ENCODE results near the gene RNF187. TPM values are rescaled to one million over a fixed set of nuclear protein-coding genes. Genes with fewer than 3 reads are reported as not detected.

RNF187 gene
- total and polyA plus RNA-seq, 2 of the 4 experiments (the other 2 are of a cell fraction) = 14.0 to 55.4 TPM

DNA sequence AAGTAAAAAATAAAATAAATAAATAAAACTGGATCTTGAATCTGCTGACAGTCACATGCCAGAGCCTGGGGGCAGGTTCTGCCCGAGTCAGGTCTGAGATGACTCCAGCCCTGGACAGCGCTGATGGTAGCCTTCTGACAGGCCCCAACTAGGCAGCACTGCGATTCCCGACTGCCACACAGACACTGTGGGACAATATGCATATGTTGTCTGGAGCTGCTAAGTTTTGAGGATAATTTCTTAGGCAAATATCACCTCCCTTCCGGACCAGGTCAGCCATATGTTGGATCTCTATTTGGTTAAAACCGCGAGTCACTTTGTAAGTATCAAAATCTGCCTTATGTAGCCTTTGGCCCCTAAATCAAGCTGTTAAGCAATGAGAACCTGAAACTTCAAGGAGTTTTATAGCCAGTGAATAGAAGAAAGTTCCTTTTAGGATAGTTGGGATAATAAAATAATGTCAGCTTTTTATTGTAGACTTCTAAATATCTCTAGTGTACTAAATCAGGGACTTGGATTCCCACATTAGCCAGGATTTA, 49.7 kb upstream of the RNF187 start:
- Histone ChIP-seq H3K27ac (ENCODE audit: insufficient read depth, low read length) (no peak overlapping the region), H3K27me3 (ENCODE audit: control insufficient read depth, insufficient read depth, low read length) (peaks cover 39% of the 10 kb centered on the region), H2BK15ac (ENCODE audit: low read depth, low read length) (no peak overlapping the region), H3K9ac (ENCODE audit: low read depth, low read length) (no peak overlapping the region), H3K36me3 (ENCODE audit: control insufficient read depth, insufficient read depth, low read length) (no peaks in the 10 kb centered on the region), H3K4me2 (ENCODE audit: low read depth, low read length) (no peak overlapping the region), H2AFZ (replicated peaks; ENCODE audit: low read length, poor library complexity) (no peak overlapping the region), H3K23ac (ENCODE audit: low read depth, low read length) (no peak overlapping the region), H4K5ac (ENCODE audit: low read depth, low read length) (no peak overlapping the region), H4K20me1 (ENCODE audit: insufficient read depth, low read length) (no peaks in the 10 kb centered on the region), H2AK5ac (ENCODE audit: low read depth, low read length) (no peak overlapping the region), H2BK20ac (ENCODE audit: low read depth, low read length) (no peak overlapping the region), H3K14ac (replicated peaks; ENCODE audit: low read depth, low read length) (no peak overlapping the region), H4K91ac (ENCODE audit: insufficient read depth, low read depth, low read length) (no peak overlapping the region), H2AK9ac (replicated peaks; ENCODE audit: low read depth, low read length, poor library complexity) (no peak overlapping the region), H2BK120ac (ENCODE audit: low read depth, low read length) (no peak overlapping the region), H3K9me3 (ENCODE audit: control insufficient read depth, insufficient read depth, low read length) (no peaks in the 10 kb centered on the region), H3K4me3 (ENCODE audit: insufficient read depth, low read depth, low read length) (no peak overlapping the region), H3K9me1 (ENCODE audit: insufficient read depth, low read length) (no peaks in the 10 kb centered on the region; the same call in 1 of the 2 replicates), H3K18ac (ENCODE audit: low read depth, low read length) (no peak overlapping the region), H3K79me1 (ENCODE audit: low read depth in 1 of 2, low read length in 2 of 2) (no peaks in the 10 kb centered on the region), H3K4ac (ENCODE audit: low read depth, low read length) (no peak overlapping the region), H2BK5ac (ENCODE audit: low read depth, low read length, poor library complexity, severe bottlenecking) (no peak overlapping the region), H4K8ac (ENCODE audit: low read depth in 2 of 2, low read length in 2 of 2) (no peak overlapping the region), H3K4me1 (ENCODE audit: control insufficient read depth, insufficient read depth, low read length) (no peaks in the 10 kb centered on the region), H3K56ac (ENCODE audit: extremely low read depth, insufficient read depth, low read length) (no peak overlapping the region)
- DNase-seq (no peak), ATAC-seq (ENCODE audit: low read depth) (no peak)
- in situ Hi-C loops (cut with MboI; ENCODE audit: low sequenced_read_pairs) (no loop called here), intact Hi-C loops (cut with micrococcal nuclease) (no loop called here), dilution Hi-C loops (cut with HindIII; ENCODE audit: low sequenced_read_pairs, unreplicated experiment) (no loop called here)
- TF ChIP-seq CTCF (conservative IDR thresholded peaks at IDR 0.05; ENCODE audit: low read depth, low read length) (no peak), USF2 (IDR thresholded peaks at IDR 0.05; ENCODE audit: low read depth, low read length) (no peak), SMC3 (IDR thresholded peaks at IDR 0.05; ENCODE audit: low read depth, low read length) (no peak), MAZ (IDR thresholded peaks at IDR 0.05; ENCODE audit: borderline replicate concordance, low read depth, low read length) (no peak), CHD1 (IDR thresholded peaks at IDR 0.05; ENCODE audit: low read depth, low read length) (no peak), NFE2L2 (IDR thresholded peaks at IDR 0.05; ENCODE audit: low read depth, low read length) (no peak), POLR2A (IDR thresholded peaks at IDR 0.05; ENCODE audit: low read depth, low read length) (no peak), RAD21 (IDR thresholded peaks at IDR 0.05; ENCODE audit: low read length) (no peak), CEBPB (IDR thresholded peaks at IDR 0.05; ENCODE audit: low read depth, low read length) (no peak), RFX5 (IDR thresholded peaks at IDR 0.05; ENCODE audit: low read depth, low read length) (no peak), MXI1 (IDR thresholded peaks at IDR 0.05; ENCODE audit: borderline replicate concordance, low read depth, low read length) (no peak), MAFK (IDR thresholded peaks at IDR 0.05; ENCODE audit: low read depth, low read length) (no peak), BHLHE40 (IDR thresholded peaks at IDR 0.05; ENCODE audit: low read depth, low read length) (no peak), RCOR1 (IDR thresholded peaks at IDR 0.05; ENCODE audit: insufficient replicate concordance, low read length) (no peak), FOS (IDR thresholded peaks at IDR 0.05; ENCODE audit: low read depth, low read length) (no peak)
- TF ChIP-seq, protein P1, sequence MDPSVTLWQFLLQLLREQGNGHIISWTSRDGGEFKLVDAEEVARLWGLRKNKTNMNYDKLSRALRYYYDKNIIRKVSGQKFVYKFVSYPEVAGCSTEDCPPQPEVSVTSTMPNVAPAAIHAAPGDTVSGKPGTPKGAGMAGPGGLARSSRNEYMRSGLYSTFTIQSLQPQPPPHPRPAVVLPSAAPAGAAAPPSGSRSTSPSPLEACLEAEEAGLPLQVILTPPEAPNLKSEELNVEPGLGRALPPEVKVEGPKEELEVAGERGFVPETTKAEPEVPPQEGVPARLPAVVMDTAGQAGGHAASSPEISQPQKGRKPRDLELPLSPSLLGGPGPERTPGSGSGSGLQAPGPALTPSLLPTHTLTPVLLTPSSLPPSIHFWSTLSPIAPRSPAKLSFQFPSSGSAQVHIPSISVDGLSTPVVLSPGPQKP (IDR thresholded peaks at IDR 0.05; ENCODE audit: borderline replicate concordance, low read depth, low read length) = no peak
- CTCF ChIA-PET = no interaction called here
- 54% methylated on average over 2 of the region's 7 CpGs; no CpG with 5 or more reads in 1 of the 2 experiments for WGBS, 2 experiments (ENCODE audit: extremely low coverage in 2 of 2, insufficient read length in 1 of 2)
- no TSS peak for BruUV-seq (replicated peaks)
- POLR2A ChIA-PET (ENCODE audit: unreplicated experiment) = no interaction called here
